Omental fat pad (tissue), 4 donors: ENCODE results near the gene CNKSR2. TPM values are rescaled to one million over a fixed set of nuclear protein-coding genes. Genes with fewer than 3 reads are reported as not detected.
"Not testable (repeated sequence)": the region's sequence is repeated elsewhere in the genome, so short reads cannot be mapped to it uniquely, and the experiment has no call there.

Source experiments
- ATAC-seq: fragments of 150-250 bp; one replicate; pipeline ENCODE4 v1.9.1; 2016; ENCODE audit warnings: mild to moderate bottlenecking, moderate library complexity; ENCODE audit not compliant: low FRiP score
- DNase-seq: peaks from one replicate; pipeline ENCODE4 v3.0.0-alpha.2; 2019; ENCODE audit warnings: low spot score
- CTCF ChIP-seq, 3 donors: fragments of 450-650 bp; IDR thresholded peaks; one replicate each; pipeline ENCODE4 v1.5.1; 2016 to 2017; ENCODE audit warnings: antibody characterized with exemption in 3 of 3, mild to moderate bottlenecking in 3 of 3, moderate library complexity in 2 of 3
- total RNA-seq, 4 donors: library from RNA; depleted of rRNA; stranded (reverse); fragments of >200 nt; gene quantifications; one replicate each; pipeline ENCODE4 v1.1.0, GENCODE V29; 2016

CNKSR2 gene
- total RNA-seq, 4 donors from 2014 or later: 4.8 to 9.5 (median 7.6) TPM

DNA sequence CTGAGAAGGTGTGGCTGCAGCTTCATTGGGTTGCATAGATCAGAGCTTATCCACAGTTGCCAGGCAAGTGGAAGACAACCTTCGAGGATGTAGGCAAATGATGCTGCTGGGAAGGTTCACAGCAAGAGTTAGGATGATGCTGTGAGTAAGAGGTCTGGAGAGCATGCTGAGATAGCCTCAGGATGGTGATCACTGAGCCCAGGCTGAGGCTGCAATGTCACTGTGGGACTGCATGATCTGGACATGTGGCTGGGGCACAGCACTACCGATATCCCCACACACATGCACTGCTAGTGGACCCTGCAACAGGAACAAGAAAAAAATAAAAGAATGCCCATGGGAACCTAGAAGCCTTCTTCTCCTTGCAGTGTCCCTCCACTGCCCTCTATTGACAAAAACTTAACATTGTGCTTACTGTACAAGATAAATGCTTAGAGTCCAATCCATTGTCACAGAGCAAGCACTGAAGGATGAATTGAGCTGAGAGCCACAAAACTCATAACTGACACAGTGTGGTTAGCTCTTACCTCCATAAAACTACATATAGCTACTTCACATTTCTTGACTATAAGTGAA, 105.6 kb downstream of the CNKSR2 start:
- DNase-seq: no peak
- no peak for TF ChIP-seq CTCF (IDR thresholded peaks at IDR 0.05)
- ATAC-seq: no peak

DNA sequence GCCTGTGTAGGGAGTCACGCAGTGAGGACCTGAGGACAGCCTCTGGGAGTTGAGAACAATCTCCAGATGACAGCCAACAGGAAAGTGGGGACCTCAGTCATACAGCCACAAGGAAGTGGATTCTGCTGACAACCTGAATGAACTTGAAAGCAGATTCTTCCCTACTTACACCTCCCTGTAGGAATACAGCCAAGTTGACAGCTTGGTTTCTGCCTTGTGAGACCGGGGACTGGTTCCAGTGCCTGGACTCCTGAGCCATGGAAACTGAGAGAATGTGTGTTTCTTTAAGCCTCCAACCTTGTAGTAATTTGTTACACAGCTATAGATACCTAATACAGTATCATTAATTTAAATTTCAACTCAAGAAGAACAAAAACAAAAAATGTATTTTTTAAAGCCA, 107.5 kb downstream of the CNKSR2 start:
- DNase-seq (no peak), ATAC-seq (no peak)
- TF ChIP-seq CTCF (IDR thresholded peaks at IDR 0.05): no peak

- not testable (repeated sequence) for ATAC-seq, DNase-seq
These were observed 109.8 kb downstream of the CNKSR2 start for GRCh38 chrX:21484051-21484450.

DNA sequence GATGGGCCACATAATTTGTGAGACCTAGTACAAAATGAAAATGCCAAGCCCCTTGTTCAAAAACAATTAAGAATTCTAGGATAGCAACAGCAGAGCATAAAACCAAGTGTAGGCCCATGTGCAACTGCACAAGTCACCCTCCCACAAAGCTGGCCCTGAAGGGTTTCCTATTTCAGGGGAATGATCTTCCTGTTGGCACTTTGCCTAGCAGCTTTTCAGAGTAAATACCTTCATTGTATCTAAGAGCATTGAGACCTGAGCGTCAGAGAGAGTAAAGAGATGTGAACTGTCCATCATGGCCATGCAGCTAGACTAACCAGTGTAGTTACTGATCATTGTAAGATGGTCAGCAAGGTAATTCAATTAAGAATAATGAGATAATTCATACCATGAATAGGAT, 113.6 kb downstream of the CNKSR2 start:
- no peak for TF ChIP-seq CTCF (IDR thresholded peaks at IDR 0.05)
- no peak for DNase-seq
- ATAC-seq: no peak

- DNase-seq: no peak
- no peak for ATAC-seq
- TF ChIP-seq CTCF (IDR thresholded peaks at IDR 0.05): no peak
These were observed 116.1 kb downstream of the CNKSR2 start for GRCh38 chrX:21490341-21490740.

- no peak for TF ChIP-seq CTCF (IDR thresholded peaks at IDR 0.05)
- ATAC-seq (no peak), DNase-seq (no peak)
These were observed 119.1 kb downstream of the CNKSR2 start for GRCh38 chrX:21493226-21493830.

DNA sequence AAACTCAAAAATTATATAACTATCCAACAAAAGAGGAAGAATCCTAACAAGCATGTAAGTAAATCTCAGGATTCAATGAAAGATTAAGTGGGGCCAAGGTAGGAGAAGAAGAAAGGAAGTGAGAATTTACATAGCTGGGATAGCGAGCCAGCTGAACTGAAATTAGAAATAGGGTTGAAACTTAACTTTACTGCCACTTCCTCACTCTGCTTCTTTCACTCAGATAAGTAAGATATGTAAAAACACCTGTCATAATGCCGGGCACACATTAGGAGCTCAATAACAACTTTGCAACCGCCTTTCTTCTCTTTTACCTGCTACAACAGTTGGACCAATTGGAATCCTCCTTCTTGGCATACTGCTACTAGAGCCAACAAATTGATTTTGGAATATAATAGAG, 129.4 kb downstream of the CNKSR2 start:
- TF ChIP-seq CTCF (IDR thresholded peaks at IDR 0.05): no peak
- ATAC-seq: no peak
- no peak for DNase-seq
